Lung (tissue), 12 donors: ENCODE results near the gene SURF4. TPM values are rescaled to one million over a fixed set of nuclear protein-coding genes. Genes with fewer than 3 reads are reported as not detected.

ENCODE experiments used
- ATAC-seq: fragments of 200-7000 bp; cut with Tn5 transposase; one replicate; pipeline ENCODE4 v1.9.1; 2020; ENCODE audit warnings: moderate number of reproducible peaks; ENCODE audit not compliant: insufficient read depth, low FRiP score
- DNase-seq, 3 donors: peaks; one replicate each; pipeline ENCODE4 v3.0.0-alpha.2; 2013 to 2017
- H3K27ac ChIP-seq, 2 donors: one replicate each; pipeline ENCODE4 v1.5.1; 2013; ENCODE audit warnings: mild to moderate bottlenecking in 2 of 2, moderate library complexity in 2 of 2, control low read depth in 1 of 2, inconsistent platforms in 1 of 2, low read depth in 1 of 2, low read length in 1 of 2
- H3K27me3 ChIP-seq, 3 donors: one replicate each; pipeline ENCODE4 v1.5.1; 2013; ENCODE audit warnings: low read length in 2 of 3; ENCODE audit not compliant: control insufficient read depth in 3 of 3, insufficient read depth in 3 of 3
- H3K36me3 ChIP-seq, 4 donors: one replicate each; pipeline ENCODE4 v1.5.1; 2013; ENCODE audit warnings: low read length in 4 of 4, mild to moderate bottlenecking in 1 of 4, moderate library complexity in 1 of 4; ENCODE audit not compliant: control insufficient read depth in 4 of 4, insufficient read depth in 4 of 4
- H3K4me1 ChIP-seq, 5 donors: one replicate each; pipeline ENCODE4 v1.5.1; 2013; ENCODE audit warnings: low read length in 5 of 5, mild to moderate bottlenecking in 2 of 5, moderate library complexity in 1 of 5; ENCODE audit not compliant: control insufficient read depth in 5 of 5, insufficient read depth in 5 of 5
- H3K4me3 ChIP-seq: one replicate; pipeline ENCODE4 v1.5.1; 2013; ENCODE audit warnings: mild to moderate bottlenecking, control low read depth, moderate library complexity
- H3K9ac ChIP-seq, 2 donors: one replicate each; pipeline ENCODE4 v1.5.1; 2013; ENCODE audit warnings: low read length in 2 of 2, control low read depth in 1 of 2; ENCODE audit not compliant: insufficient read depth in 1 of 2
- H3K9me3 ChIP-seq, 4 donors: one replicate each; pipeline ENCODE4 v1.5.1; 2013; ENCODE audit warnings: low read length in 3 of 4, mild to moderate bottlenecking in 1 of 4, moderate library complexity in 1 of 4; ENCODE audit not compliant: control insufficient read depth in 4 of 4, insufficient read depth in 3 of 4
- CTCF ChIP-seq: IDR thresholded peaks from 2 replicates; pipeline ENCODE4 v1.5.1; 2012; ENCODE audit warnings: mild to moderate bottlenecking; ENCODE audit errors: control extremely low read depth, extremely low read depth
- WGBS, 2 donors: extraction: QIAGEN DNeasy Blood & Tissue Kit; methylation state at CpG; one replicate each; pipeline ENCODE4 v1.1.7; 2013; 5-methylcytosine and 5-hydroxymethylcytosine counted together
- polyA plus RNA-seq, 2 donors: library from polyadenylated mRNA; stranded (reverse); fragments of 200-250 nt; gene quantifications; one replicate each; pipeline ENCODE4 v1.2.1, GENCODE V29; 2013
- total RNA-seq, 2 donors: library from RNA; depleted of rRNA in 1 of 2; stranded (reverse); fragments of >200 nt in 1 of 2; gene quantifications; one replicate each; pipeline ENCODE4 v1.2.1, GENCODE V29; 2014 to 2021
- donor health status: control.
- donor health status: control.
- donor health status: Bipolar disorder and iron deficiency.
- donor health status: healthy.
- donor health status: DM: yes; HTN: yes; CAD: no.

Gene SURF4
- total and polyA plus RNA-seq, 4 donors = 87.4 to 222 (median 174) TPM

- Histone ChIP-seq H3K9me3 (no peaks in the 10 kb centered on the region), H3K36me3 (peaks cover 0 to 45% (median 8%) of the 10 kb centered on the region in 4 donors), H3K4me3 (no peak overlapping the region), H3K27ac (no peak overlapping the region), H3K27me3 (no peaks in the 10 kb centered on the region), H3K4me1 (no peaks in the 10 kb centered on the region), H3K9ac (no peak overlapping the region)
- TF ChIP-seq CTCF = no peak
- ATAC-seq (no peak), DNase-seq (no peak)
- WGBS, 2 donors = 86 to 94% methylated on average over 12 of the region's 12 CpGs
Observed at GRCh38 chr9:133404454-133405002, 28.7 kb upstream of the SURF4 start.

GRCh38 chr9:133403766-133404453 lies 28.1 kb upstream of the SURF4 start:
- no peaks in the 10 kb centered on the region for H3K4me1 ChIP-seq
- TF ChIP-seq CTCF = peak; percentile 43
- no peak overlapping the region for H3K27ac ChIP-seq
- H3K4me3 ChIP-seq = no peak overlapping the region
- no peak overlapping the region for H3K9ac ChIP-seq
- peaks cover 0 to 42% (median 8%) of the 10 kb centered on the region in 4 donors for H3K36me3 ChIP-seq
- no peaks in the 10 kb centered on the region for H3K27me3 ChIP-seq
- H3K9me3 ChIP-seq = no peaks in the 10 kb centered on the region
- WGBS, 2 donors = 80 to 85% methylated on average over 16 of the region's 16 CpGs
- no peak for DNase-seq
- ATAC-seq = no peak

- Histone ChIP-seq H3K9ac (no peak overlapping the region), H3K27ac (no peak overlapping the region), H3K36me3 (peaks cover 0 to 37% (median 8%) of the 10 kb centered on the region in 4 donors), H3K4me1 (no peaks in the 10 kb centered on the region), H3K4me3 (no peak overlapping the region), H3K9me3 (no peaks in the 10 kb centered on the region), H3K27me3 (no peaks in the 10 kb centered on the region)
- WGBS, 2 donors = 75 to 76% methylated on average over 7 of the region's 7 CpGs
- ATAC-seq = no peak
- TF ChIP-seq CTCF = no peak
- no peak for DNase-seq
Observed at GRCh38 chr9:133402689-133403088, 26.8 kb upstream of the SURF4 start.
